GM19099 (cell line): ENCODE data around the gene VPS45.

Experiments used
- POLR2A ChIP-seq: IDR thresholded peaks from 3 replicates; pipeline ENCODE4 v1.6.1; 2011; ENCODE audit warnings: low read depth; ENCODE audit not compliant: insufficient read length; ENCODE audit errors: extremely low read depth

Gene VPS45

DNA sequence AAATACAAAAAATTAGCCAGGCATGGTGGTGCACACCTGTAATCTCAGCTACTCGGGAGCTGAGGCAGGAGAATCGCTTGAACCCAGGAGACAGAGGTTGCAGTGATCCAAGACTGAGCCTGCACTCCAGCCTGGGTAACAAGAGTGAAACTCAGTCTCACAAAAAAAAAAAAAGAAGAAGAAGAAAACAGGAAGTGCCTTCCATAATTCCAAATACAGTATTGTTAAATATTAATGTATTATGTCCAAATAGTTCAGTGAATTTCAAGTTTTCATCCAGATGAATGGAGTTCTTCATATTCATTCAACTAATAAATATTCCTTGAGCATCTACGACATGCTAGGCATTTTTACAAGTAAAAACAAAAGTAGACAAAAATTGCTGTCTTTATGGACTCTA is 115.5 kb downstream of the VPS45 start:
- TF ChIP-seq POLR2A, result no peak

- TF ChIP-seq POLR2A, result no peak
These were observed 117.9 kb downstream of the VPS45 start for GRCh38 chr1:150185481-150185880.

DNA sequence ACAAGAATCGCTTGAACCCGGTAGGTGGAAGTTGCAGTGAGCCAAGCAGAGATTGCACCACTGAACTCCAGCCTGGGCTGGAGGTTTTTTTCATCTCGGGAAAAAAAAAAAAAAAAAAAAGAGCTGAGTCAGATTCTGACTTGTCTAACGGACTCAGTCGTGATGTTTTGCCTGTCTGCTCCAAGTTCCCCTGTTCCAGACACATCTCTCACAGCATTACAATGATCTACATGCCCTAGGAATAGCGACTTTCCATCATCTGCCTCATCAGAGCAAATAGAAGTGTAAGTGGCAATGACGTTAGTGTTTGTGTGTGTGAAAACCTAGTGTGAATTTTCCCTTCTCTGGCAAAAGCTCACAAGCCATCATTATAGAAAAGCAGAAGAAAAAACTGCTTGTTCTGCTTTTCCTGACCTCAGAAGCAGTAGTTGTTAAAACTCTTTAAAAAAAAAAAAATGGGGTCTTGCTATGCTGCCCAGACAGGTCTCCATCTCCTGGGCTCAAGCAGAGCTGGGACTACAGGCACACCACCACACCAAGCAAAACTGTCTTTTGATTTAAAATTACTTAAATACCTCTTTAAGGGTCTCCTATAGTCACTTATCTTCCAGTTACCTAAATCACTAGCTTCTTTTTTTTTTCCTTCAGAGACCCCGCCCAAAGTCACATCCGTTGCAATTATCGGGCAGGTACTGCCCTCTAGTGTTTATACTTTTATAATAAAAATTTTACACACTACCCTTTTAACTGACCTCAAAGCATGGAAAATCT is 119.4 kb downstream of the VPS45 start:
- no peak for TF ChIP-seq POLR2A

GRCh38 chr1:150187560-150187931 is 120.0 kb downstream of the VPS45 start:
- no peak for TF ChIP-seq POLR2A

GRCh38 chr1:150192012-150192411 is 124.4 kb downstream of the VPS45 start:
- TF ChIP-seq POLR2A, result no peak

DNA sequence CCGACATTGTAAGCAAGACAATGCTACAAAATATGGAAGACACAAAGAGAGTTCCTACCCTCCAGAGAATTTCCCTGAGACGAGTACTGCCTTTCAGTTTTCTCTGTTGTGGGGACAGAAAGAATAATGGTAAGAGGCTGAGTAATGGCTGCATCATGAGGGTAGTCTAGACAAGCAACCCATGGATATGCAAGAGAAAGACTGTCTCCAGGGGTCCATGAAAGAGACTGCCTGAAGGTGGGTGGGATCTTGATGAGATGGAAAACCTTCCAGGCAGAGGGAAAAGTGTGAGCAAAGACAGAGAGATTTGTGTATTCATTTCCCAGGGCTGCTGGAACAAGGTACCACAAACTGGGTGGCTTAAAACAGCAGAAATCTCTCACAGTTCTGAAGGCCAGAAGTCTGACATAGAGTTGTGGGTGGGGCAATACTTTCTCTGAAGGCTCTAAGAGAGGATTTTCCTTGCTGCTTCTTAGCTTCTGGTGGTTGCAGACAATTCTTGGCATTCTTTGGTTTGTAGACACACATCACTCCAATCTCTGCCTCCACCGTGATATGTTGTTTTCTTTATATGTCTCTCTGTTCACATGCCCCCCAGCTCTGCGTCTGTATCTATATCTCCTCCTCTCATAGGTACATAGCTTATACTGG is 126.9 kb downstream of the VPS45 start:
- no peak for TF ChIP-seq POLR2A
